HEK293 (cell line): Measurements from ENCODE around the gene CST2.

ENCODE experiments used
- CTCF ChIA-PET: fragments of 350-600 bp; formaldehyde crosslinking; extraction: SDS; loops from one replicate; lab custom pipeline; 2021; ENCODE audit warnings: antibody characterized with exemption; lab: Yijun Ruan, JAX
- POLR2A ChIA-PET: fragments of 300-600 bp; formaldehyde crosslinking; extraction: SDS; loops from one replicate; lab custom pipeline; 2020; ENCODE audit warnings: antibody characterized with exemption, inconsistent platforms; lab: Yijun Ruan, JAX
- H3K27ac ChIP-seq: fragments of 200-500 bp; sonication (Bioruptor generic); 2 replicates; pipeline ENCODE4 v1.5.1; 2014; ENCODE audit warnings: low read depth, low read length, control low read depth, inconsistent platforms; ENCODE audit errors: extremely low read depth
- H3K36me3 ChIP-seq, 2 experiments: fragments of 200-500 bp in 1 of 2; sonication (Bioruptor generic) in 1 of 2; 1 replicate in 1 of 2; 2 replicates in 1 of 2; pipeline ENCODE4 v1.5.1; 2014 to 2017; ENCODE audit warnings: inconsistent platforms in 2 of 2, low read length in 2 of 2; ENCODE audit not compliant: control insufficient read depth in 2 of 2, insufficient read depth in 1 of 2
- H3K4me1 ChIP-seq: fragments of 200-500 bp; sonication (Bioruptor generic); 2 replicates; pipeline ENCODE4 v1.5.1; 2014; ENCODE audit warnings: mild to moderate bottlenecking, low read length, inconsistent platforms; ENCODE audit not compliant: control insufficient read depth, insufficient read depth
- H3K4me3 ChIP-seq: 2 replicates; pipeline ENCODE4 v1.5.1; 2011; ENCODE audit warnings: low read depth, mild to moderate bottlenecking, control low read depth, low read length, moderate library complexity
- H3K9me3 ChIP-seq: fragments of 200-500 bp; sonication (Bioruptor generic); 2 replicates; pipeline ENCODE4 v1.5.1; 2014; ENCODE audit warnings: low read depth, low read length, inconsistent platforms; ENCODE audit not compliant: control insufficient read depth, insufficient read depth
- BCL6B ChIP-seq: fragments of 450-650 bp; formaldehyde crosslinking; IDR thresholded peaks from 2 replicates; pipeline ENCODE4 v1.5.1; 2017; ENCODE audit warnings: missing biosample characterization, missing genetic modification characterization
- FEZF1 ChIP-seq: fragments of 450-650 bp; formaldehyde crosslinking; IDR thresholded peaks from 2 replicates; pipeline ENCODE4 v1.5.1; 2016; ENCODE audit warnings: missing biosample characterization, missing genetic modification characterization
- IKZF3 ChIP-seq: fragments of 450-650 bp; IDR thresholded peaks from 2 replicates; pipeline ENCODE4 v1.5.0; 2018; ENCODE audit warnings: missing biosample characterization, mild to moderate bottlenecking, missing genetic modification characterization, moderate library complexity
- KLF9 ChIP-seq: fragments of 450-650 bp; formaldehyde crosslinking; IDR thresholded peaks from 2 replicates; pipeline ENCODE4 v1.5.1; 2016; ENCODE audit warnings: missing biosample characterization, missing genetic modification characterization, low read depth
- MZF1 ChIP-seq: fragments of 450-650 bp; formaldehyde crosslinking; IDR thresholded peaks from 2 replicates; pipeline ENCODE4 v1.5.1; 2017; ENCODE audit warnings: missing biosample characterization, missing genetic modification characterization, borderline replicate concordance
- SETDB1 ChIP-seq: IDR thresholded peaks from one replicate; pipeline ENCODE4 v1.6.1; 2017; ENCODE audit warnings: mild to moderate bottlenecking, low read length, moderate library complexity, mixed read lengths; ENCODE audit not compliant: insufficient read length
- ZBTB10 ChIP-seq: fragments of 450-650 bp; formaldehyde crosslinking; IDR thresholded peaks from 2 replicates; pipeline ENCODE4 v1.5.1; 2016; ENCODE audit warnings: missing biosample characterization, missing genetic modification characterization
- ZBTB49 ChIP-seq: fragments of 450-650 bp; formaldehyde crosslinking; IDR thresholded peaks from 2 replicates; pipeline ENCODE4 v1.5.1; 2016; ENCODE audit warnings: missing biosample characterization, missing genetic modification characterization, low read depth
- ZFP41 ChIP-seq: fragments of 450-650 bp; formaldehyde crosslinking; IDR thresholded peaks from 2 replicates; pipeline ENCODE4 v1.5.1; 2016; ENCODE audit warnings: missing biosample characterization, missing genetic modification characterization, borderline replicate concordance
- ZNF132 ChIP-seq: fragments of 450-650 bp; formaldehyde crosslinking; IDR thresholded peaks from 2 replicates; pipeline ENCODE4 v1.5.1; 2017; ENCODE audit warnings: missing biosample characterization, missing genetic modification characterization, borderline replicate concordance
- ZNF335 ChIP-seq: fragments of 450-650 bp; formaldehyde crosslinking; conservative IDR thresholded peaks from 2 replicates; pipeline ENCODE4 v1.5.1; 2016; ENCODE audit warnings: missing biosample characterization, missing genetic modification characterization
- ZNF354C ChIP-seq: fragments of 450-650 bp; formaldehyde crosslinking; IDR thresholded peaks from 2 replicates; pipeline ENCODE4 v1.5.1; 2016; ENCODE audit warnings: missing biosample characterization, missing genetic modification characterization, low read depth, borderline replicate concordance
- ZNF514 ChIP-seq: fragments of 450-650 bp; formaldehyde crosslinking; IDR thresholded peaks from 2 replicates; pipeline ENCODE4 v1.5.1; 2016; ENCODE audit warnings: missing biosample characterization, missing genetic modification characterization
- ZNF521 ChIP-seq: fragments of 450-650 bp; formaldehyde crosslinking; IDR thresholded peaks from 2 replicates; pipeline ENCODE4 v1.5.1; 2017; ENCODE audit warnings: missing biosample characterization, mild to moderate bottlenecking, missing genetic modification characterization
- ZNF555 ChIP-seq: fragments of 450-650 bp; formaldehyde crosslinking; conservative IDR thresholded peaks from 2 replicates; pipeline ENCODE4 v1.5.1; 2017; ENCODE audit warnings: missing biosample characterization, mild to moderate bottlenecking, missing genetic modification characterization, inconsistent platforms
- ZNF580 ChIP-seq: fragments of 450-650 bp; formaldehyde crosslinking; IDR thresholded peaks from 2 replicates; pipeline ENCODE4 v1.5.1; 2016; ENCODE audit warnings: missing biosample characterization, missing genetic modification characterization
- ZNF596 ChIP-seq: fragments of 450-650 bp; IDR thresholded peaks from 2 replicates; pipeline ENCODE4 v1.5.0; 2018; ENCODE audit warnings: missing biosample characterization, mild to moderate bottlenecking, missing genetic modification characterization, moderate library complexity
- ZNF645 ChIP-seq: fragments of 450-650 bp; formaldehyde crosslinking; IDR thresholded peaks from 2 replicates; pipeline ENCODE4; 2016; ENCODE audit warnings: missing biosample characterization, missing genetic modification characterization
- ZNF677 ChIP-seq: fragments of 450-650 bp; IDR thresholded peaks from 2 replicates; pipeline ENCODE4 v1.5.0; 2018; ENCODE audit warnings: missing biosample characterization, mild to moderate bottlenecking, missing genetic modification characterization, moderate library complexity
- ZNF768 ChIP-seq: fragments of 450-650 bp; formaldehyde crosslinking; IDR thresholded peaks from 2 replicates; pipeline ENCODE4 v1.5.1; 2018; ENCODE audit warnings: missing biosample characterization, mild to moderate bottlenecking, missing genetic modification characterization
- ZNF792 ChIP-seq: fragments of 450-650 bp; formaldehyde crosslinking; IDR thresholded peaks from 2 replicates; pipeline ENCODE4 v1.5.1; 2016; ENCODE audit warnings: missing biosample characterization, missing genetic modification characterization
- ZSCAN5A ChIP-seq: fragments of 450-650 bp; formaldehyde crosslinking; IDR thresholded peaks from 2 replicates; pipeline ENCODE4 v1.5.1; 2016; ENCODE audit warnings: missing biosample characterization, missing genetic modification characterization

Gene CST2

GRCh38 chr20:23794841-23795240, 31.7 kb downstream of the CST2 start:
- TF ChIP-seq ZNF521: no peak
- TF ChIP-seq BCL6B (tag by site-specific recombination): no peak
- TF ChIP-seq ZNF677 (tag by site-specific recombination): no peak
- TF ChIP-seq ZNF335 (tag by site-specific recombination): no peak
- TF ChIP-seq SETDB1: no peak
- TF ChIP-seq KLF9: no peak
- TF ChIP-seq ZNF132 (tag by site-specific recombination): no peak
- TF ChIP-seq FEZF1 (tag by site-specific recombination): no peak
- TF ChIP-seq MZF1 (tag by site-specific recombination): no peak
- no peak for TF ChIP-seq ZNF596 (tag by site-specific recombination)
- no peak for TF ChIP-seq ZNF555 (tag by site-specific recombination)
- ChIA-PET POLR2A (no interaction called here), CTCF (interaction anchor here (0.6 kb wide), 1 partner anchor 15 kb away, joined by 4 read pairs; no protein-coding TSS in a partner anchor)
- H3K4me1 ChIP-seq: no peaks in the 10 kb centered on the region
- no peak overlapping the region for H3K27ac ChIP-seq
- no peaks in the 10 kb centered on the region for H3K9me3 ChIP-seq
- no peak overlapping the region for H3K4me3 ChIP-seq
- H3K36me3 ChIP-seq: no peaks in the 10 kb centered on the region

GRCh38 chr20:23794065-23794464, 32.5 kb downstream of the CST2 start:
- ChIA-PET POLR2A (no interaction called here), CTCF (interaction anchor here (0.6 to 1.5 kb wide), 2 partner anchors 70 to 117 kb away, joined by 3 read pairs; no protein-coding TSS in a partner anchor)
- H3K9me3 ChIP-seq: no peaks in the 10 kb centered on the region
- H3K27ac ChIP-seq: no peak overlapping the region
- TF ChIP-seq ZSCAN5A (tag by site-specific recombination): no peak
- no peak for TF ChIP-seq ZNF677 (tag by site-specific recombination)
- no peak for TF ChIP-seq ZNF768 (tag by site-specific recombination)
- no peak for TF ChIP-seq SETDB1
- TF ChIP-seq ZNF580 (tag by site-specific recombination): no peak
- TF ChIP-seq ZBTB10: no peak
- no peak for TF ChIP-seq ZBTB49
- no peak for TF ChIP-seq ZNF645 (tag by site-specific recombination)
- TF ChIP-seq ZNF514: no peak
- no peak for TF ChIP-seq ZNF354C (tag by site-specific recombination)
- TF ChIP-seq ZFP41 (tag by site-specific recombination): no peak
- no peak for TF ChIP-seq ZNF792 (tag by site-specific recombination)
- TF ChIP-seq IKZF3 (tag by site-specific recombination): no peak
- no peaks in the 10 kb centered on the region for H3K4me1 ChIP-seq
- H3K4me3 ChIP-seq: no peak overlapping the region
- no peaks in the 10 kb centered on the region for H3K36me3 ChIP-seq
